Body of pancreas (tissue), 4 donors: ENCODE results near the gene FAAP24.
"Not testable (repeated sequence)": the region's sequence is repeated elsewhere in the genome, so short reads cannot be mapped to it uniquely, and the experiment has no call there.

Experiments
- CTCF ChIP-seq, 7 experiments: fragments of 450-650 bp in 4 of 7; fragments of 200-600 bp in 3 of 7; sonication (generic) in 3 of 7; IDR thresholded peaks; one replicate each; pipeline ENCODE4 v1.5.1; 2016 to 2019; ENCODE audit warnings: antibody characterized with exemption in 7 of 7
- POLR2A ChIP-seq, 3 donors: fragments of 450-650 bp; IDR thresholded peaks; one replicate each; pipeline ENCODE4 v1.6.1; 2016; ENCODE audit warnings: antibody characterized with exemption in 3 of 3, mild to moderate bottlenecking in 2 of 3

GRCh38 chr19:32977813-32978212 lies 5.8 kb downstream of the FAAP24 start:
- not testable (repeated sequence) for TF ChIP-seq CTCF, POLR2A (IDR thresholded peaks at IDR 0.05)
